Stimulated activated CD4-positive, alpha-beta T cell treated with anti-CD3 and anti-CD28 coated beads, Interleukin-1b, Interleukin-23, amount 100 ng/mL, for 48 hours (primary cell): ENCODE data around the gene GGA3.
A peak's percentile ranks its signal among the peaks of the same experiment; 100 is the strongest.
"Not testable (repeated sequence)": the region's sequence is repeated elsewhere in the genome, so short reads cannot be mapped to it uniquely, and the experiment has no call there.

Source experiments
- DNase-seq: peaks from one replicate; pipeline ENCODE4 v3.0.0-alpha.2; 2020

GGA3 gene

GRCh38 chr17:75208161-75208560, 53.2 kb downstream of the GGA3 start:
- DNase-seq, result no peak

GRCh38 chr17:75207760-75208159, 53.6 kb downstream of the GGA3 start:
- no peak for DNase-seq

- DNase-seq, result not testable (repeated sequence)
Observed at GRCh38 chr17:75207050-75207407, 54.4 kb downstream of the GGA3 start.

GRCh38 chr17:75205793-75206163, 55.6 kb downstream of the GGA3 start:
- no peak for DNase-seq

GRCh38 chr17:75205037-75205792, 56.2 kb downstream of the GGA3 start, which contains the start of gene NUP85:
TSS of gene NUP85 (plus strand) at chr17:75205679. CDS start at chr17:75205762, 83 bp downstream.
- peak; percentile 93 for DNase-seq

GRCh38 chr17:75199886-75200618, 61.4 kb downstream of the GGA3 start:
- DNase-seq, result no peak

GRCh38 chr17:75194879-75195278, 66.5 kb downstream of the GGA3 start:
- DNase-seq, result no peak

- no peak for DNase-seq
Observed at GRCh38 chr17:75191584-75191983, 69.8 kb downstream of the GGA3 start.

- no peak for DNase-seq
Observed at GRCh38 chr17:75188614-75189013, 72.8 kb downstream of the GGA3 start.
